K562 (cell line): ENCODE measurements around the gene MINDY4B. TPM values are rescaled to one million over a fixed set of nuclear protein-coding genes. Genes with fewer than 3 reads are reported as not detected.

Experiments
- BRD9 ChIP-seq: fragments of 450-650 bp; IDR thresholded peaks from 2 replicates; pipeline ENCODE4 v1.6.1; 2018; ENCODE audit warnings: low read depth; ENCODE audit not compliant: partially characterized antibody
- ELF2 ChIP-seq: fragments of 250-450 bp; sonication (Bioruptor Pico); IDR thresholded peaks from 2 replicates; pipeline ENCODE4 v1.5.0; 2021; ENCODE audit warnings: mild to moderate bottlenecking
- HDGF ChIP-seq: fragments of 450-650 bp; IDR thresholded peaks from 2 replicates; pipeline ENCODE4 v1.6.1; 2016
- KLF16 ChIP-seq: IDR thresholded peaks from 2 replicates; pipeline ENCODE4 v1.6.1; 2016; ENCODE audit warnings: antibody characterized with exemption
- RBM15 ChIP-seq: fragments of 200-400 bp; formaldehyde crosslinking; IDR thresholded peaks from 2 replicates; pipeline ENCODE4 v1.6.1; 2018; ENCODE audit warnings: mild to moderate bottlenecking, low read length, moderate library complexity; ENCODE audit not compliant: insufficient read depth
- RBM17 ChIP-seq: fragments of 200-400 bp; formaldehyde crosslinking; IDR thresholded peaks from 2 replicates; pipeline ENCODE4 v1.6.1; 2017; ENCODE audit warnings: low read depth, mild to moderate bottlenecking, low read length, borderline replicate concordance
- XRCC4 ChIP-seq: IDR thresholded peaks from one replicate; pipeline ENCODE4 v1.6.1; 2011; ENCODE audit not compliant: insufficient read depth, insufficient read length; ENCODE audit errors: extremely low read depth
- ZNF124 ChIP-seq: sonication (generic); formaldehyde crosslinking; IDR thresholded peaks from 2 replicates; pipeline ENCODE4 v1.8.1; 2022; ENCODE audit warnings: missing genetic modification reagents
- polyA plus RNA-seq, 8 experiments: library from polyadenylated mRNA; depleted of rRNA in 4 of 8; stranded (reverse) in 5 of 8; unstranded in 3 of 8; fragments of >200 nt; fragmentation: Nextera tagmentation in 2 of 8; fragmentation: Illumina TruSeq in 1 of 8; extraction: Ambion mirVana in 2 of 8; extraction: Trizol in 1 of 8; gene quantifications; 2 replicates each; pipeline versions ENCODE4 v1.2.1 to v1.2.3, GENCODE V29; 2011 to 2014; ENCODE audit warnings: inconsistent platforms in 1 of 8, missing spikeins in 1 of 8
- total RNA-seq, 7 experiments: library from RNA; depleted of rRNA in 6 of 7; stranded (reverse); fragments of >200 nt in 6 of 7; fragmentation: Illumina TruSeq in 2 of 7; extraction: Trizol in 2 of 7; gene quantifications; 2 replicates each; pipeline versions ENCODE4 v1.2.1 to v1.2.3, GENCODE V29; 2011 to 2021; ENCODE audit warnings: low replicate concordance in 1 of 7
- TF ChIP-seq, protein P1 (sequence below): fragments of 250-450 bp; sonication (Bioruptor Pico); IDR thresholded peaks from 2 replicates; pipeline ENCODE4 v1.5.0; 2021
- TF ChIP-seq, protein P2 (sequence below): fragments of 250-450 bp; sonication (Bioruptor Pico); IDR thresholded peaks from 2 replicates; pipeline ENCODE4 v1.4.0; 2020; ENCODE audit warnings: borderline replicate concordance
- TF ChIP-seq, protein P3 (sequence below), 2 experiments: fragments of 450-650 bp; formaldehyde crosslinking in 1 of 2; IDR thresholded peaks; 2 replicates each; pipeline versions ENCODE4 v1.4.0 to v1.6.1; 2014 to 2020; ENCODE audit warnings: mild to moderate bottlenecking in 2 of 2, borderline replicate concordance in 1 of 2, low read depth in 1 of 2

Gene MINDY4B
- total and polyA plus RNA-seq, 9 of the 15 experiments (the other 6 are each of a cell fraction or from before 2014, with no cell fraction given) = not detected

DNA sequence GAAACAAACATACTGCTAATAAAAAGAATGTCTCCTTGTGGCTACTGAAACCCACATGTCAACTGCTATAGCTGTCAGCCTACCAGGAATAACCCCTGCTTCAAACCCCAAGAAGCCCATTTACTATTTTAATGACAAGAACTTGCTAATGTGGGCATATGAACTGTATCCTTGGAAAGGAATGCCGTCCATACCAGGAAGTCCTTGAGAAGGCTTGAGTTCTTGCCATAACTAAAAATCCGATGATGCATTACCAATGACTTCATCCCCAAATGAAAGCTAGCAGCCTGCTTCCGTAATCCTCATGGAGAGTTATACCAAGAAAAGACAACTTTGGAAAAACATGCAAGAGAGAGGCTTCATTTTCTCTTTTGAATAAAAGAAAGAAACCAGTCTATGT, 34.8 kb downstream of the MINDY4B start (continued):
- TF ChIP-seq, protein P1, sequence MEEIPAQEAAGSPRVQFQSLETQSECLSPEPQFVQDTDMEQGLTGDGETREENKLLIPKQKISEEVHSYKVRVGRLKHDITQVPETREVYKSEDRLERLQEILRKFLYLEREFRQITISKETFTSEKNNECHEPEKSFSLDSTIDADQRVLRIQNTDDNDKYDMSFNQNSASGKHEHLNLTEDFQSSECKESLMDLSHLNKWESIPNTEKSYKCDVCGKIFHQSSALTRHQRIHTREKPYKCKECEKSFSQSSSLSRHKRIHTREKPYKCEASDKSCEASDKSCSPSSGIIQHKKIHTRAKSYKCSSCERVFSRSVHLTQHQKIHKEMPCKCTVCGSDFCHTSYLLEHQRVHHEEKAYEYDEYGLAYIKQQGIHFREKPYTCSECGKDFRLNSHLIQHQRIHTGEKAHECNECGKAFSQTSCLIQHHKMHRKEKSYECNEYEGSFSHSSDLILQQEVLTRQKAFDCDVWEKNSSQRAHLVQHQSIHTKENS (CRISPR knock-in tag) = no peak
- TF ChIP-seq HDGF (no peak), RBM17 (no peak), BRD9 (no peak), ZNF124 (no peak), XRCC4 (no peak), KLF16 (no peak), ELF2 (no peak), RBM15 (no peak)
- TF ChIP-seq, protein P2, sequence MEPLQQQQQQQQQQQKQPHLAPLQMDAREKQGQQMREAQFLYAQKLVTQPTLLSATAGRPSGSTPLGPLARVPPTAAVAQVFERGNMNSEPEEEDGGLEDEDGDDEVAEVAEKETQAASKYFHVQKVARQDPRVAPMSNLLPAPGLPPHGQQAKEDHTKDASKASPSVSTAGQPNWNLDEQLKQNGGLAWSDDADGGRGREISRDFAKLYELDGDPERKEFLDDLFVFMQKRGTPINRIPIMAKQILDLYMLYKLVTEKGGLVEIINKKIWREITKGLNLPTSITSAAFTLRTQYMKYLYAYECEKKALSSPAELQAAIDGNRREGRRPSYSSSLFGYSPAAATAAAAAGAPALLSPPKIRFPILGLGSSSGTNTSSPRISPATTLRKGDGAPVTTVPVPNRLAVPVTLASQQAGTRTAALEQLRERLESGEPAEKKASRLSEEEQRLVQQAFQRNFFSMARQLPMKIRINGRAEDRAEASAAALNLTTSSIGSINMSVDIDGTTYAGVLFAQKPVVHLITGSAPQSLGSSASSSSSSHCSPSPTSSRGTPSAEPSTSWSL = no peak
- TF ChIP-seq, protein P3, sequence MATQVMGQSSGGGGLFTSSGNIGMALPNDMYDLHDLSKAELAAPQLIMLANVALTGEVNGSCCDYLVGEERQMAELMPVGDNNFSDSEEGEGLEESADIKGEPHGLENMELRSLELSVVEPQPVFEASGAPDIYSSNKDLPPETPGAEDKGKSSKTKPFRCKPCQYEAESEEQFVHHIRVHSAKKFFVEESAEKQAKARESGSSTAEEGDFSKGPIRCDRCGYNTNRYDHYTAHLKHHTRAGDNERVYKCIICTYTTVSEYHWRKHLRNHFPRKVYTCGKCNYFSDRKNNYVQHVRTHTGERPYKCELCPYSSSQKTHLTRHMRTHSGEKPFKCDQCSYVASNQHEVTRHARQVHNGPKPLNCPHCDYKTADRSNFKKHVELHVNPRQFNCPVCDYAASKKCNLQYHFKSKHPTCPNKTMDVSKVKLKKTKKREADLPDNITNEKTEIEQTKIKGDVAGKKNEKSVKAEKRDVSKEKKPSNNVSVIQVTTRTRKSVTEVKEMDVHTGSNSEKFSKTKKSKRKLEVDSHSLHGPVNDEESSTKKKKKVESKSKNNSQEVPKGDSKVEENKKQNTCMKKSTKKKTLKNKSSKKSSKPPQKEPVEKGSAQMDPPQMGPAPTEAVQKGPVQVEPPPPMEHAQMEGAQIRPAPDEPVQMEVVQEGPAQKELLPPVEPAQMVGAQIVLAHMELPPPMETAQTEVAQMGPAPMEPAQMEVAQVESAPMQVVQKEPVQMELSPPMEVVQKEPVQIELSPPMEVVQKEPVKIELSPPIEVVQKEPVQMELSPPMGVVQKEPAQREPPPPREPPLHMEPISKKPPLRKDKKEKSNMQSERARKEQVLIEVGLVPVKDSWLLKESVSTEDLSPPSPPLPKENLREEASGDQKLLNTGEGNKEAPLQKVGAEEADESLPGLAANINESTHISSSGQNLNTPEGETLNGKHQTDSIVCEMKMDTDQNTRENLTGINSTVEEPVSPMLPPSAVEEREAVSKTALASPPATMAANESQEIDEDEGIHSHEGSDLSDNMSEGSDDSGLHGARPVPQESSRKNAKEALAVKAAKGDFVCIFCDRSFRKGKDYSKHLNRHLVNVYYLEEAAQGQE (IDR thresholded peaks at IDR 0.05; ENCODE audit: borderline replicate concordance) = no peak
- TF ChIP-seq, protein P3 (CRISPR knock-in tag; IDR thresholded peaks at IDR 0.05; ENCODE audit: low read depth) = no peak
- TF ChIP-seq, all 486 proteins: peak for 0
